Activated CD4-positive, alpha-beta T cell treated with anti-CD3 and anti-CD28 coated beads, Interleukin-2, amount 50 U/mL, for 24 hours (primary cell): ENCODE results near the gene MAJIN.

Source experiments
- DNase-seq, 2 donors: peaks; one replicate each; pipeline ENCODE4 v3.0.0-alpha.2; 2020; ENCODE audit warnings: low read depth in 1 of 2, low spot score in 1 of 2

The MAJIN gene

GRCh38 chr11:64893194-64894069 is 78.5 kb downstream of the MAJIN start:
- no peak for DNase-seq

GRCh38 chr11:64892838-64893193 is 79.1 kb downstream of the MAJIN start:
- no peak for DNase-seq

- DNase-seq, result no peak
Observed at GRCh38 chr11:64892411-64892831, 79.5 kb downstream of the MAJIN start.

- no peak for DNase-seq
Observed at GRCh38 chr11:64891880-64892279, 80.0 kb downstream of the MAJIN start.

GRCh38 chr11:64891215-64891848 is 80.6 kb downstream of the MAJIN start:
- no peak for DNase-seq

- DNase-seq, result no peak
Observed at GRCh38 chr11:64890522-64890939, 81.4 kb downstream of the MAJIN start.

GRCh38 chr11:64888729-64889511 is 83.0 kb downstream of the MAJIN start:
- DNase-seq, result no peak

GRCh38 chr11:64888406-64888728 is 83.5 kb downstream of the MAJIN start:
- DNase-seq, result no peak
